BLaER1 (cell line): ENCODE data around the gene VPS18.

Experiments used
- H3K27ac ChIP-seq: shearing (Covaris generic); formaldehyde crosslinking; 2 replicates; pipeline ENCODE4 v1.8.1; 2022
- H3K27me3 ChIP-seq: shearing (Covaris generic); formaldehyde crosslinking; 2 replicates; pipeline ENCODE4 v1.8.1; 2022
- H3K36me3 ChIP-seq: shearing (Covaris generic); formaldehyde crosslinking; 2 replicates; pipeline ENCODE4 v1.8.1; 2022
- H3K4me1 ChIP-seq: shearing (Covaris generic); formaldehyde crosslinking; 2 replicates; pipeline ENCODE4 v1.8.1; 2022
- H3K4me2 ChIP-seq: shearing (Covaris generic); formaldehyde crosslinking; 2 replicates; pipeline ENCODE4 v1.8.1; 2022
- H3K4me3 ChIP-seq: shearing (Covaris generic); formaldehyde crosslinking; 2 replicates; pipeline ENCODE4 v1.8.1; 2022
- H3K9ac ChIP-seq: shearing (Covaris generic); formaldehyde crosslinking; 2 replicates; pipeline ENCODE4 v1.8.1; 2022
- H3K9me3 ChIP-seq: shearing (Covaris generic); formaldehyde crosslinking; 2 replicates; pipeline ENCODE4 v1.8.1; 2022
- H4K20me1 ChIP-seq: shearing (Covaris generic); formaldehyde crosslinking; 2 replicates; pipeline ENCODE4 v1.8.1; 2022
- Cebpa-rat ChIP-seq: shearing (Covaris generic); IDR thresholded peaks from 2 replicates; pipeline ENCODE4 v1.8.1; 2022

Gene VPS18

GRCh38 chr15:40926659-40927494 is 32.6 kb downstream of the VPS18 start:
- Histone ChIP-seq H3K4me1 (peaks cover 82% of the 10 kb centered on the region), H3K36me3 (no peaks in the 10 kb centered on the region), H3K9ac (peak overlapping the region; percentile 43; the same call in 1 of the 2 replicates), H3K27ac (no peak overlapping the region; the same call in 1 of the 2 replicates), H3K4me2 (peak overlapping the region; percentile 99), H4K20me1 (peaks cover 41% of the 10 kb centered on the region), H3K27me3 (peaks cover 85% of the 10 kb centered on the region), H3K9me3 (no peaks in the 10 kb centered on the region), H3K4me3 (peak overlapping the region; percentile 65)
- no peak for TF ChIP-seq Cebpa-rat

- Histone ChIP-seq H3K36me3 (no peaks in the 10 kb centered on the region), H4K20me1 (peaks cover 44% of the 10 kb centered on the region), H3K9me3 (no peaks in the 10 kb centered on the region), H3K27me3 (peaks cover 91% of the 10 kb centered on the region), H3K27ac (no peak overlapping the region; the same call in 1 of the 2 replicates), H3K4me2 (peak overlapping the region; percentile 99), H3K9ac (peak overlapping the region; percentile 43; the same call in 1 of the 2 replicates), H3K4me1 (peaks cover 82% of the 10 kb centered on the region), H3K4me3 (peak overlapping the region; percentile 65)
- no peak for TF ChIP-seq Cebpa-rat
Observed at GRCh38 chr15:40927495-40927872, 33.2 kb downstream of the VPS18 start.

- Histone ChIP-seq H3K9me3 (no peaks in the 10 kb centered on the region), H3K27ac (no peak overlapping the region), H3K4me1 (peaks cover 77% of the 10 kb centered on the region), H3K9ac (no peak overlapping the region), H3K36me3 (no peaks in the 10 kb centered on the region), H4K20me1 (peaks cover 44% of the 10 kb centered on the region), H3K4me3 (peak overlapping the region; percentile 65), H3K4me2 (peak overlapping the region; percentile 99), H3K27me3 (peaks cover 97% of the 10 kb centered on the region)
- TF ChIP-seq Cebpa-rat, result no peak
Observed at GRCh38 chr15:40927873-40928806, 33.9 kb downstream of the VPS18 start.

- Histone ChIP-seq H3K36me3 (no peaks in the 10 kb centered on the region), H3K9me3 (no peaks in the 10 kb centered on the region), H4K20me1 (peaks cover 44% of the 10 kb centered on the region), H3K4me1 (peaks cover 77% of the 10 kb centered on the region), H3K9ac (no peak within 1 kb of the TSS; the same call in 1 of the 2 replicates), H3K27me3 (peaks cover 92% of the 10 kb centered on the region), H3K4me3 (peak within 1 kb of the TSS; percentile 65), H3K4me2 (peak within 1 kb of the TSS; percentile 99), H3K27ac (no peak within 1 kb of the TSS)
- TF ChIP-seq Cebpa-rat, result no peak
Observed at GRCh38 chr15:40928821-40929659, 34.8 kb downstream of the VPS18 start, which contains the start of gene DLL4. TSS of gene DLL4 (plus strand) at chr15:40929340. CDS start at chr15:40929669, 329 bp downstream.

- no peak for TF ChIP-seq Cebpa-rat
- peaks cover 44% of the 10 kb centered on the region for H4K20me1 ChIP-seq
- no peak overlapping the region; the same call in 1 of the 2 replicates for H3K9ac ChIP-seq
- H3K27me3 ChIP-seq, result peaks cover 84% of the 10 kb centered on the region
- peak overlapping the region; percentile 99 for H3K4me2 ChIP-seq
- peak overlapping the region; percentile 65 for H3K4me3 ChIP-seq
- H3K27ac ChIP-seq, result no peak overlapping the region
- peaks cover 76% of the 10 kb centered on the region for H3K4me1 ChIP-seq
- no peaks in the 10 kb centered on the region for H3K9me3 ChIP-seq
- H3K36me3 ChIP-seq, result no peaks in the 10 kb centered on the region
Observed at GRCh38 chr15:40929660-40930429, 35.6 kb downstream of the VPS18 start.

- no peak overlapping the region for H3K27ac ChIP-seq
- H3K4me1 ChIP-seq, result peaks cover 71% of the 10 kb centered on the region
- no peak for TF ChIP-seq Cebpa-rat
- H3K9me3 ChIP-seq, result no peaks in the 10 kb centered on the region
- H3K27me3 ChIP-seq, result peaks cover 75% of the 10 kb centered on the region
- H4K20me1 ChIP-seq, result peaks cover 44% of the 10 kb centered on the region
- H3K4me2 ChIP-seq, result peak overlapping the region; percentile 99
- H3K36me3 ChIP-seq, result no peaks in the 10 kb centered on the region
- H3K4me3 ChIP-seq, result peak overlapping the region; percentile 65
- H3K9ac ChIP-seq, result no peak overlapping the region
Observed at GRCh38 chr15:40930430-40931299, 36.4 kb downstream of the VPS18 start.

GRCh38 chr15:40931300-40932142 is 37.3 kb downstream of the VPS18 start:
- Histone ChIP-seq H3K4me3 (0 out of 2 replicates have a peak overlapping the region, but pooled peaks have one; percentile 65), H3K4me2 (peak overlapping the region; percentile 99), H3K9me3 (no peaks in the 10 kb centered on the region), H3K27me3 (peaks cover 67% of the 10 kb centered on the region), H3K27ac (no peak overlapping the region), H3K9ac (no peak overlapping the region), H3K36me3 (no peaks in the 10 kb centered on the region), H4K20me1 (peaks cover 44% of the 10 kb centered on the region), H3K4me1 (peaks cover 71% of the 10 kb centered on the region)
- no peak for TF ChIP-seq Cebpa-rat
